T-helper 2 cell treated with Interferon-gamma antibody and Interleukin-4, amounts not matched to agents 5 μg/mL and 100 μg/mL, for 36 hours (primary cell): ENCODE measurements around the gene NOD2.
A peak's percentile ranks its signal among the peaks of the same experiment; 100 is the strongest.

Experiments
- DNase-seq: peaks from one replicate; pipeline ENCODE4 v3.0.0; 2021; ENCODE audit warnings: low spot score
- H3K27ac Mint-ChIP-seq: one replicate; pipeline ENCODE4 v1.8.0; 2021; ENCODE audit warnings: mild to moderate bottlenecking, mixed read lengths
- H3K27me3 Mint-ChIP-seq: one replicate; pipeline ENCODE4 v1.8.0; 2021; ENCODE audit warnings: low read depth, mixed read lengths
- H3K36me3 Mint-ChIP-seq: one replicate; pipeline ENCODE4 v1.8.0; 2021; ENCODE audit warnings: low read depth, mixed read lengths
- H3K4me1 Mint-ChIP-seq: one replicate; pipeline ENCODE4 v1.8.0; 2021; ENCODE audit warnings: low read depth, mixed read lengths
- H3K4me3 Mint-ChIP-seq: one replicate; pipeline ENCODE4 v1.8.0; 2022; ENCODE audit warnings: mild to moderate bottlenecking, moderate library complexity, mixed read lengths
- H3K9me3 Mint-ChIP-seq: one replicate; pipeline ENCODE4 v1.8.0; 2021; ENCODE audit warnings: mixed read lengths

Gene NOD2

DNA sequence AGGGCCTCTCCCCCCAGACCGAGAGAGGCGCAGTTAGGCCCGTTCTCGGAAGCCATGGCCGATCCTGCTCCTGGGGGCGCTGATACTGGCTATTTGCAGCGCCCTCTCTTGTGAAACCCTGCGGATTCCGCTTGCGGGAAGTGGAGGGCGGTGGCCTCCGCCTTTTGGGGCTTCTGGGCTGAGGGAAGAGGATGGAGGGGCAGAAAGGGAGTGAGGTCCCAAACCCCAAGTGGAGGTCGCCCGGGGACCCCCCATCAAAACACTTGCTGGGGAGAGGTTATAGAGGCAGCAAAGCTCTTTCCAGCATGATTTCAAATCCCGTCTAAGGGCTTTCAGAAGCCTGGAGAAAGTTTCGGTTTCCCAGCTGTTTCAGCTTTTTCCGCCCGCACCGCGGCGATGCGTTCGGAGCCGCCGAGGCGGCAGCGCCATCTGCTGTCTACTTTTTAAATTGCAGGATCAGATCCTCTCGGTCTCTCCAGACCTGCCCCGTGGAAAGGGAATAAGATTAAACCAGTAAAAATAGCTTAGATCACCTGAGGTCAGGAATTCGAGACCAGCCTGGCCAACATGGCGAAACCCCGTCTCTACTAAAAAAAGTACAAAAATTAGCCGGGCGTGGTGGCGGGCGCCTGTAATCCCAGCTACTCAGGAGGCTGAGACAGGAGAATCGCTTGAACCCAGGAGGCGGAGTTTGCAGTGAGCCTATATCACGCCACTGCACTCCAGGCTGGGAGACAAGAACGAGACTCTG lies 28.1 kb upstream of the NOD2 start:
- peak overlapping the region; percentile 79 for H3K27ac Mint-ChIP-seq
- no peaks in the 10 kb centered on the region for H3K27me3 Mint-ChIP-seq
- DNase-seq = peak; percentile 68
- H3K9me3 Mint-ChIP-seq = peaks cover 5% of the 10 kb centered on the region
- H3K4me1 Mint-ChIP-seq = peaks cover 33% of the 10 kb centered on the region
- H3K4me3 Mint-ChIP-seq = peak overlapping the region; percentile 73
- peaks cover 32% of the 10 kb centered on the region for H3K36me3 Mint-ChIP-seq

DNA sequence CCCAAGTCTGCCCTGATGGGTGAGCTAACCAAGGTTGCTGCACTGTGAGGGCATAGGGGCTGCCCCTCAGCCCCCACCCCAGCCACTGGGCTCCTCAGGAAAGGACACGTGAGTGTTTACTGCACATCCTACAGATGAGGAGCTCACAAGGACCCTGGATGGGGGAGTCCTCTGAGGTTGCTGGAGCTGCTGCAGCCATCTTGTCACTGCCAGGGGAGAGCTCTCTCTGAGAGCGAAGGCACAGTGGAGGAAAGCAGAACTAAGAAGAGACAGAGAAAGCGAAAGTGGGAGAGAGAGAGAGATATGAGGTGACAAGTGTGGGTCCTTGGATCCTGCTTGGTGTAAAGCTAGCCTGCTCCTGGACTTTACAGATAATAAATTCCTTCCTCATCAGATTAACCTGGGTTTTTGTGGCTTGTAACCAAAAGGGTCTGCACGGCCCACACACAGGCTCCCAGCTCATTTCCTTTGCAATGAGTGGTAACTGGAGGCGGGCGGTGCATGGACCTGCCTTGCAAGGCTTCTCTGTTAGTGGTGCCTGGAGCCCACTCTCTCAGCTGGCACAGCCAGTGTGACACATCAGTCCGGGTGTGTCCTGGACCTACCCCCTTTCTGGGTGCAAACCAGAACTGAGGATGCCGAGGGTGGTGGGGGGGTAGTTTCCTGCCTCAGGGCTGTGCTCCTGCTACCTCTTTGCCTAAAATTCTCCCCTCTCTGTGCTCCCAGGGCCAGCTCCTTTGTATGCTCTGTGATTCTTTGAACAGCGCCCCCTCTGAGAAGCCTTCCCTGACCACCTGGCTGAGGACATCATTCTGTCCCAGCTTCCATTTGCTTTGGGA lies 26.5 kb upstream of the NOD2 start:
- Mint-ChIP-seq H3K36me3 (peaks cover 48% of the 10 kb centered on the region), H3K27me3 (no peaks in the 10 kb centered on the region), H3K27ac (peak overlapping the region; percentile 88), H3K9me3 (peaks cover 11% of the 10 kb centered on the region), H3K4me1 (peaks cover 37% of the 10 kb centered on the region), H3K4me3 (peak overlapping the region; percentile 70)
- DNase-seq = peak; percentile 66

DNA sequence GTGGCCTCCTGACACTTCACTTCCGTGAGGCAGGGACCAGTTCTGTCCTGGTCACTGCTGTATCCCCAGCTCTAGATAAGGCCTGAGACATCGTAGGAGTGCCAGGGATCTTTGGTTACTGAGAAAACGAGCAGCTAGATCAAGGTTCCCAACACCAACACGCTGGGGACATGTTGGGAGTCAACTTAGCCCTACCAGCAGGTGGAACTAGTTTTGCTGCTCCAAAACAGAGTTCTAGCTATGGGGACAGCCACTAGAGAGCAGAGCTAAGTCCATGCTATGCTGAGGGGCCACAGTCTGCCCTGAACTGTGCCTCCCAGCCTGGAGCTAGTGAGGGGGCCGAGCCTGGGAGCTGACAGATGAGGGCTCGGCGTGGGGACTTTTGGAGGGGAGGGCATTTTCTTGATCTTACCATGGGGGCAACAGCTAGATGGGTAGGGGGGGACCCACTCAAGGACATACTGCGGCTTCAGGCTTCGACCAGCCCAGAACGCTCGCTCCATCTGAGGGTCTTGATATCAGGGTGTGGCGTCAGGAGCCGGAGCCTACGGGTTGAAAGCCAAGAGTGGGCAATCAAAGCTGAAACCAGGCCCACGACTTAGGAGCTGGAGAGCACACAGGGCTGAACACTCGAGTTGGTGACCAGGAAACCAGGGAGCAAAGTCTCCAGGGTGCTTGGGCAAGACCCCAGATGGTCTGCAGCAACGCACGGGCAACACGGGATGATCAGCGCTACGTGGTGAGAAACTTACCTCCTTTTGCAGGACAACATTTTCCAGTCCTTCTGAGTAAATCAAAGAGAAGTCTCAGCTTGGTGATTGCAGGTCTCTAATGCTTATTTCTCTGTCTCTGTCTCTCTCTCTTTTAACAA lies 25.7 kb upstream of the NOD2 start:
- Mint-ChIP-seq H3K4me3 (peak overlapping the region; percentile 70), H3K27me3 (no peaks in the 10 kb centered on the region), H3K9me3 (peaks cover 14% of the 10 kb centered on the region), H3K27ac (peak overlapping the region; percentile 88), H3K4me1 (peaks cover 37% of the 10 kb centered on the region), H3K36me3 (peaks cover 56% of the 10 kb centered on the region)
- no peak for DNase-seq

DNA sequence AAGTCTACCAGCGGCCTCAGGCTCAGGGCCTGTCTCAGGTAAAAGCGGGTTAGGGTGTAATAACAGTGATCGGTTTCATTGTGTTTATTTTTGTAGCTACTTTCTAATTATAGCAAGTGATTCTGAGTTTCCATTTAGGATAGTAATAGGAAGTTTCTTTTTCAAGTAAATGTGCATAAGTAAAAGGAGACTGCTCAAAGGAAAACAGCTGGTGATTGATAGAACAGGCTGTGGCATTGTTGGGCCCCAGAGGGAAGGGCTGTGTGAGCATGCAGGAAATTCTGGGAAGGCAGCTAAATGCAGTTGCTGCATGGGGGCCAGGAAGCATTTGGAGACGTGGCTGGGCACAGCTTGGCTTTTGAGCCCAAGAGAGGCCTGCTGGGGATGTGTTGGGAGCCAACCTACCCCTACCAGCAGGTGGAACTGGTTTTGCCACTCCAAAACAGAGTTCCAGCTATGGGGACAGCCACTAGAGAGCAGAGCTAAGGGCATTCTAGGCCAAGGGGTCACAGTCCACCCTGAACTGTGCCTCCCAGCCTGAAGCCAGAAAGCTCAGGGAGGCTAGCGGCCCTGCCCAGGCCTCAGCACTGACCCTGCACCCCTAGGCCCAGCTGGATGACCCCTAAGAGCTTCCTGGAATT lies 24.9 kb upstream of the NOD2 start:
- H3K4me3 Mint-ChIP-seq = no peak overlapping the region
- H3K27ac Mint-ChIP-seq = peak overlapping the region; percentile 77
- no peak for DNase-seq
- H3K4me1 Mint-ChIP-seq = peaks cover 37% of the 10 kb centered on the region
- peaks cover 18% of the 10 kb centered on the region for H3K9me3 Mint-ChIP-seq
- no peaks in the 10 kb centered on the region for H3K27me3 Mint-ChIP-seq
- H3K36me3 Mint-ChIP-seq = peaks cover 63% of the 10 kb centered on the region

DNA sequence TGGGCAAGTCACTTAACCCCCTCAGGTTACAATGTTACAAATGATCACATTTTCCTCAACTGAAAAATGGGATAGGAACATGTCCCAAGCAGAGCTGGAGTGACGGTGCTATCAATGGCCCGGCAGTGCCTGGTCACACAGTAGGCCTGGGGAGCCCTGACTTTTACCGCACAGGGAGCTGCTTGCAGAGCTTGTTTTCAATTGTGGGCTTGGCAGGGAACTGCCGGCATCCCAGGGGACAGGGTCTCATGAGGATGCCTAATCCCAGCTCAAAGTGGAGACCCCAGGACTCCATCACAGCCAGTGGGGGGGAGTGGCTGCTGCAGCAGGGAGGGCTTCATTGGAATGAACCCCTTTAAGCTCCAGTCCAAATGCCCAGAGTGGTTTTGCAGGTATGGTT lies 23.7 kb upstream of the NOD2 start:
- Mint-ChIP-seq H3K27me3 (no peaks in the 10 kb centered on the region), H3K27ac (no peak overlapping the region)

DNA sequence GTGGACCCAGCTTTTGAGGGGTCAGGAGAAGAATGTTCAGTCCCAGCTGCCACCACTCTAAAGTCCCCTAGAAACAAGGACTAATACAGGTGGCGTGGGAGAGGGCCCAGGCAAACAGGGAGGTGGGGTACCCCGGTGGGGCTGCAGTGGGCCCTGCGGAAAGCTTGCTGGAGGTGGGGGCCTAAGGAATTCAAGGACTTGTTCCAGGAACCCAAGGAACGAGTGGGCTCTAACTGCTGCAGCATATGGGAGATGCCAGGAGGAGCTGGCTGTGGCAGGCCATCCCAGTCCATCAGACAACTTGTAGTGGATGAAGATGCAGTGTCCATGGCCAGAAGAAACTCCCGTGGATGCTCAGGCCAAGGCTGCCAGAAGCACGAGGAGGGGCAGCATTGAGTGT lies 22.9 kb upstream of the NOD2 start:
- Mint-ChIP-seq H3K27me3 (no peaks in the 10 kb centered on the region), H3K36me3 (peaks cover 71% of the 10 kb centered on the region), H3K4me1 (peaks cover 28% of the 10 kb centered on the region), H3K4me3 (no peak overlapping the region), H3K27ac (no peak overlapping the region), H3K9me3 (peaks cover 21% of the 10 kb centered on the region)
- DNase-seq = no peak

More for the DNA sequence above, 23.7 kb upstream of the NOD2 start:
- peaks cover 21% of the 10 kb centered on the region for H3K9me3 Mint-ChIP-seq
- H3K4me1 Mint-ChIP-seq = peaks cover 34% of the 10 kb centered on the region
- no peak for DNase-seq
- H3K4me3 Mint-ChIP-seq = no peak overlapping the region
- H3K36me3 Mint-ChIP-seq = peaks cover 67% of the 10 kb centered on the region

DNA sequence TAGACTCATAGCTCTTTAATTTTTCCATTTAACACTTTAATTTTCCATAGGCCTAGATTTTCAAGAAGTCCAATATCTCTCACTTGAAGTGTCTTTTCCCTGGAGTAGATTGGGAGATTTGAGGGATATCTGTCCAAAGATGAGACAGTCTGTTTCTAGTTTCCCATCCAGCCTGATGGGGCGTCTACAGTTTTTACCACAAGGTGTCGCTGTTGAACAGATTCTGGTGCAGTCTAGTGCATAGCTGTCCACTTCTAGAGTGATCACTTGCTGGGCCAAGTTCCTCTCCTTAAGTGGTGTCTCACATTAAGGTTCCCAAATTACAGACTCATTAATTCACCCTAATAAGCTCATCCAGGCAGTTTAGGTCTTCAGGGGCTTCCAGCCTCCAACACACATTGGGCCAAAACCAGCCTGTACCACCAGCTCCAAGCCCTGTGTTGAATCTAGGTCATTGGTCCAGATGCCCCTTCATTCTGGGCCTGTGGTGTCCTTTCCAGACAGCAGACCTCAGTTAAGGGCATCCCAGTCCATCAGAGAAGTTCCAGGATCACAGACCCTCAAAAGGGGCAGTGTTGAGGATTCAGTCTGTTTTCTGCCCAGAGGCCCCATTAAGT lies 21.7 kb upstream of the NOD2 start:
- Mint-ChIP-seq H3K27me3 (no peaks in the 10 kb centered on the region), H3K36me3 (peaks cover 84% of the 10 kb centered on the region), H3K4me3 (no peak overlapping the region), H3K27ac (peak overlapping the region; percentile 43), H3K4me1 (peaks cover 23% of the 10 kb centered on the region), H3K9me3 (peaks cover 21% of the 10 kb centered on the region)
- no peak for DNase-seq

DNA sequence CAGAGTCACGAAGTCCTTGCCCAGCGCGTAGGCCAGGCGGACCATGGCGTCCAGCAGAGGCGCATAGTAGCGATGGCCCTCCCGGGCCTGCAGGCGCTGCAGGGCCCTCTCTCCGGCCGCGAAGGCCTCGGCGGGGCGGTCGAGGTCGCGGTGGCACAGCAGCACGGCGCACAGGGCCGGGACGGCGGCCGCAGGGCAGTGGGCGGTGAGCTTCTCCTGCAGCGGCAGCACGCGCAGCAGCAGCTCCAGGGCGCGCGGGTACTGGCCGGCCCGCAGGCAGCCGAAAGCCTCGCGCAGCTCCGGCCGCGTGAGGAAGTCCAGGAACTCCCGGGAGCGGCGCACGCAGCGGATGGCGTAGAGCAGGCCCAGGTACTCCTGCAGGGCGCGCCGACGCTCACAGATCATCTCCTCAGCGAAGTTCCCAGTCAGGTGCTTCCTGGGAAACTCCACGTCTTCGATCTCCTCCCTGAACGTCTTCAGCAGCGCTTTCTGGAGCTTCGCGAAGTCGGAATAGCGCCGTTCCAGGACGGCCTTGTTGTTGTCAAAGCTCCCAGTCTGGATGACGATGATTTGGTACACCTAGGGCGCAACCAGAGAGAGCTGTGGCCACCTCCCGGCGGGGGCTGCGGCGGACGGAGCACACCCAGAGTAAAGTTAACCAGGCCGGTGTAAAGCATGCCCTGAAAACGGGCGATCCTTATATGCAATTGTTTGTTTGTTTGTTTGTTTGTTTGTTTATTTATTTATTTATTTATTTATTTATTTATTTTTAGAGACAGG lies 19.7 kb upstream of the NOD2 start:
- Mint-ChIP-seq H3K4me1 (peaks cover 21% of the 10 kb centered on the region), H3K4me3 (no peak overlapping the region), H3K9me3 (peaks cover 21% of the 10 kb centered on the region), H3K36me3 (peaks cover 93% of the 10 kb centered on the region), H3K27ac (no peak overlapping the region), H3K27me3 (no peaks in the 10 kb centered on the region)
- no peak for DNase-seq

DNA sequence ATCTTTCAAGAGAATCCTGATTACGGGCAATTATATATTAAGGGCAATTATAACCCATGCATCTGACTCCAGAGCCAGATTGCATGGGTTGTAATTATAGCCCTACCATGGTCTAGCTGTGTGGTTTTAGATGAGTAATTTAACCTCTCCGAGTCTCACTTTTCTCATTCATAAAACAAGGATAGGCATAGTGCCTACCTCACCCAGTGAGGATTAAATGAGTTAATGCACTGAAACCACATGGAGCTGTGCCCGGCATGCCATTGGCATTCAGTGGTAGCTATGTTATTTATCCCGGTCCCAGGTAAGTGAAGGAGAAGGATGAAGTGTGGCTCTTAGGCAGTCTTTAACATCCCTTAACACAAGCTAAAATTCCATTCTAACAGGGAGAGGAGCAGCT lies 18.6 kb upstream of the NOD2 start:
- Mint-ChIP-seq H3K27ac (no peak overlapping the region), H3K27me3 (no peaks in the 10 kb centered on the region), H3K36me3 (peaks cover 92% of the 10 kb centered on the region), H3K4me3 (no peak overlapping the region), H3K9me3 (peaks cover 21% of the 10 kb centered on the region), H3K4me1 (peaks cover 30% of the 10 kb centered on the region)
- no peak for DNase-seq

DNA sequence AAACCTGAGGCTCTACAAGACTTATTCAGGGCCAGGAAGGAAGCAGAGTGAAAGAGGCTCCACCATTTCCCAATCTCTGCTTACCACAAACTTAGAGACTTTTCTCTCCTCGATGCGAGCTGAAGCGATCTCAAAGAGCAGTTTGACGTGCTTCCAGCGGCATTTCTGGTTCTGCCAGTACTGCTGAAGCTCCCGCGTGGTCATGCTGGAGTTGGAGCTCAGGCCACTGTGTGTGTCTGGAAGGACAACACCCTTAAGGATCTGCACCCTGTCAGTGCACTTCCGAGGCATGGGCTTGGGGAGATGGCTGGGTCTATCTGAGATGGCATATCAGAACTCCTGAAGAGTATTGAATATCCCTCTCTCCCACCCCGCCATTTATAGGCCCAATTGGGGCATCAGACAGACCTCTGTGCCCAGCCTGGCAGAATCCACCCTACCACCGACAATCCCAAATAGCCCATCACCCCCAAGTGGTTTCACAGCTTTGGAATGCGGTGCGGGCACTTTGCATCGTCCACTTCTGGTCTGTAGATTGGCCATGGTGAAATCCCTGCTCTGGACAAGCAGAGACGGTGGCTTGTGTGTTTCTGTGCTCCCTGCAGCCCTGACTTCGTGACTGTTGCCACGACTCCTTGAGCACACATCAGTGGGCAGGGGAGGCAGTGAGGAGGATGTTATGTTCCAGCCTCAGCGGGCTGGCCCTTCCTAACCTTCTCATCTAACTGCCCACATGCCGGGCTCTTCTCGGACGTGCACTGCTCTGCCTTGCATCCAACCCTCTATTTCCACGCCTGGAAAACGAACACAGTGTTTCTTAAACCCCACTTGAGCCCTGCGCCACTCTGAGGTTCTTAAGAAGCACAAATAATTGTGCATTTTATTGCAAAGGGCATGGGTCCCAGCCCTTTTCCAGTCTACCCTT lies 17.5 kb upstream of the NOD2 start:
- H3K9me3 Mint-ChIP-seq = peaks cover 21% of the 10 kb centered on the region
- H3K27ac Mint-ChIP-seq = no peak overlapping the region
- no peaks in the 10 kb centered on the region for H3K27me3 Mint-ChIP-seq
- H3K4me3 Mint-ChIP-seq = no peak overlapping the region
- peaks cover 36% of the 10 kb centered on the region for H3K4me1 Mint-ChIP-seq
- H3K36me3 Mint-ChIP-seq = peaks cover 86% of the 10 kb centered on the region
- DNase-seq = no peak

DNA sequence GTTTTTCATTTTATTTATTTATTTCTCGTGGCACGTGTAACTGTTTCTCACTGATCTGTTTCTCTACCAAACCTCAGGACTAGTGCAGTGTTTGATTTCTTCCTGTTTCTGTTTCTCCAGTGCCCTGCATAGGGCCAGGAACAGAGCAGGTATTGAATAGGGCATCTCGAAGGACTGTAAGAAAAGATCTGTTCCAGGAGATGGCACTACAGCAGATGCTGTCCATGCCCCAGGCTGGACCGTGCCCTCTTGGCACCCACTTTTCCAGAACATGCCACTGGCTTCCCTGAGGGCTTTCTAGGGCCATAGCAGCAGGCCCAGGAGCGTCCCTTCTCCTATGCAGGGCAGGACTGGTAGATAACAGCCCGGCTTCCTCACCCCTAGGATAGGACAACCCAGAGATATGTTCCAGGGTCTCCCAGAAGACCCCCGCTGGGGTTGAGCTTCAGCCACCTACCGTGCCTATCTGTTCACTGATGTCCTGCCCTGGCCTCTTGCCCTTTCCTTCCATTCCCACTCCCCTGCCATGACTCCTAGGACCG lies 16.7 kb upstream of the NOD2 start:
- H3K4me3 Mint-ChIP-seq = no peak overlapping the region
- H3K27me3 Mint-ChIP-seq = no peaks in the 10 kb centered on the region
- peaks cover 78% of the 10 kb centered on the region for H3K36me3 Mint-ChIP-seq
- H3K9me3 Mint-ChIP-seq = peaks cover 16% of the 10 kb centered on the region
- H3K27ac Mint-ChIP-seq = no peak overlapping the region
- H3K4me1 Mint-ChIP-seq = peaks cover 37% of the 10 kb centered on the region
- DNase-seq = no peak
